Astrocyte of the cerebellum (primary cell): ENCODE results near the gene ANKS1B.

Experiments used
- DNase-seq: peaks from one replicate; pipeline ENCODE4 v3.0.0-alpha.2; 2011; ENCODE audit warnings: low read depth
- H3K4me3 ChIP-seq: 2 replicates; pipeline ENCODE4 v1.5.1; 2011; ENCODE audit warnings: mild to moderate bottlenecking, low read depth, low read length, moderate library complexity
- in situ Hi-C: cut with HindIII; loops from 2 replicates; pipeline ENCODE4 v1.10.0; 2017; ENCODE audit warnings: low sequenced_read_pairs
- TF ChIP-seq, protein P1 (sequence below): IDR thresholded peaks from 2 replicates; pipeline ENCODE4 v1.5.1; 2012; ENCODE audit warnings: low read length, low read depth, moderate library complexity, mild to moderate bottlenecking; ENCODE audit errors: missing control alignments

The ANKS1B gene

DNA sequence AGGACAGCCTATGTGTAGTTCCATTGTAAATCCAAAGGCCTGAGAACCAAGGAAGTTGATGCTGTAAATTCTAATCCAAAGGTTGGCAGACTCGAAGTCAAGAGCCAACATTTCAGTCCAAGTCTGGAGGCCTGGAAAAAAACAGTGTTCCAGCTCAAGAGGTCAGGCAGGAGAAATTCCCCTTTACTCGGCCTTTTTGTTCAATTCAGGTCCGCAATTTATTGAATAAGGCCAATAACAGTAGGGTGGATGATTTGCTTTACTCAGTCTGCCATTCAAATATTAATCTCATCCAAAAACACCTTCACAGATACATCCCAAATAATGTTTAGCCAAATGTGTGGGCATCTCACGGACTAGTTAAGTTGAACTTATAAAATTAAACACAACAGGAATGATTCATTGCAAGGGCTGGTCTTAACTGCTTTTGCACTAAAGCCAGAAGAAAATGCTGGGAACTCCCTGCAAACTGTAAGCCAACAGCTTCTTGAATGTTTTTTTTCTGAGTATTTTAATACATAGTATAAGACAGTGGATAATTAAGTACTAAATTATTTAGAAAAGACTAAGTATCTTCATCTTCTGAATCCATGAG is 534.6 kb downstream of the ANKS1B start:
- no peak for DNase-seq
- no peak overlapping the region for H3K4me3 ChIP-seq
- TF ChIP-seq, protein P1, sequence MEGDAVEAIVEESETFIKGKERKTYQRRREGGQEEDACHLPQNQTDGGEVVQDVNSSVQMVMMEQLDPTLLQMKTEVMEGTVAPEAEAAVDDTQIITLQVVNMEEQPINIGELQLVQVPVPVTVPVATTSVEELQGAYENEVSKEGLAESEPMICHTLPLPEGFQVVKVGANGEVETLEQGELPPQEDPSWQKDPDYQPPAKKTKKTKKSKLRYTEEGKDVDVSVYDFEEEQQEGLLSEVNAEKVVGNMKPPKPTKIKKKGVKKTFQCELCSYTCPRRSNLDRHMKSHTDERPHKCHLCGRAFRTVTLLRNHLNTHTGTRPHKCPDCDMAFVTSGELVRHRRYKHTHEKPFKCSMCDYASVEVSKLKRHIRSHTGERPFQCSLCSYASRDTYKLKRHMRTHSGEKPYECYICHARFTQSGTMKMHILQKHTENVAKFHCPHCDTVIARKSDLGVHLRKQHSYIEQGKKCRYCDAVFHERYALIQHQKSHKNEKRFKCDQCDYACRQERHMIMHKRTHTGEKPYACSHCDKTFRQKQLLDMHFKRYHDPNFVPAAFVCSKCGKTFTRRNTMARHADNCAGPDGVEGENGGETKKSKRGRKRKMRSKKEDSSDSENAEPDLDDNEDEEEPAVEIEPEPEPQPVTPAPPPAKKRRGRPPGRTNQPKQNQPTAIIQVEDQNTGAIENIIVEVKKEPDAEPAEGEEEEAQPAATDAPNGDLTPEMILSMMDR: no peak
- in situ Hi-C loops: no loop called here

DNA sequence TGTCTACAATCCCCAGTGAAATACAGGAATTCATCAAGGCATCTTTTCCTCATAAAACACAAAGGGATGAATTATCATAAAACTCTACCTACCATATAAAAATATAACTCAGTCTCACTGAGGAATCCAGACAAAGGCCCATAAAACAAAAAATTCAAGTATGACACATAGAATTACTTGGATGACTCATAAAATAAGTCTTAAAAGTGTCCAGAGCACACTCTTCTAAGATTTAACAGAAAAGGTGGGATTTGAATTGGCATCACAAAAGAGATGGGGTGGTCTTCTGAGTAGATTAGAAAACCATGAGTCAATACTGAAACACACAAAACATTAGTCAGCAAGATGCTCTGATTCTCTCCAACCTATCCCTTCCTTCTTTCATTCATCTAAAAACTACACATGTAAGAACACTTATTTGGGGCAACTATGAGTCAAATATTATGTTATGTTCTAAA is 539.8 kb downstream of the ANKS1B start:
- in situ Hi-C loops: no loop called here
- TF ChIP-seq, protein P1: no peak
- DNase-seq: no peak
- H3K4me3 ChIP-seq: no peak overlapping the region

DNA sequence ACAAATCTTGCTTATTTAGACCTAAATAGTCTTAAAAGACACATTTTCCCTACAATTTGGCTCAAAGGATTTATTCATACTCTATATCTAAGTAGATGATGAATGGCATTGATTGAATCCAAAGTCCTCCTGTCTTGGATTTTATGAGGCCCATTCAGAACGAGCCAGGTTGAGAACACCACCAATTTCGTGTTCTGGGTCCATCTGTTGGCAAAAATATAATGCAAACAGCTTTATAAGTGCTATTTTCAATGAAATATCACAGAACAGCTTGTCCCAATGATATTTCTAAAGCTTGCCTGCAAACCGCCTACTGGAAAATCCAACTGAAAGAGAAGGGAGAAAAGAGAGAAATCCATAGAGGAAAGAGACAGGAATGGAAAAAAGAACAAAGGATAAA is 542.0 kb downstream of the ANKS1B start:
- TF ChIP-seq, protein P1: no peak
- no peak overlapping the region for H3K4me3 ChIP-seq
- no peak for DNase-seq
- in situ Hi-C loops: no loop called here

DNA sequence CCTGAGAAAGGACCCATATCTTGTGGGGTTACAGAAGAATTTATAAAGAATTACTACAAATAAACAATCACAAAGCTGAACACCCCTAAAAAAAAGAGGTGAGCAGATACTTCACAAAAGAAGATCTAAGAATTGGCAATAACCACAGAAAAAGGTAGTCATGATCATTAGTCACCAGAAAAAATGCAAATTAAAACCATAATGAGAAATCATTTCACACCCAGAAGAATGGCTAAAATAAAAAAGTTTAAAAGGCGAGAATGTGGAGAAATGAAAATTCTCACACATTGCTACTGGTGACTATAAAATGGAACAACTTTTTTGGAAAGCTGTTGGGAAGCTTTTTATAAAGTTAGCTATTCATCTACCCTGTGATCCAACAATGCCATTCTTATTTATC is 545.3 kb downstream of the ANKS1B start:
- DNase-seq: no peak
- no peak overlapping the region for H3K4me3 ChIP-seq
- in situ Hi-C loops: no loop called here
- TF ChIP-seq, protein P1: no peak

DNA sequence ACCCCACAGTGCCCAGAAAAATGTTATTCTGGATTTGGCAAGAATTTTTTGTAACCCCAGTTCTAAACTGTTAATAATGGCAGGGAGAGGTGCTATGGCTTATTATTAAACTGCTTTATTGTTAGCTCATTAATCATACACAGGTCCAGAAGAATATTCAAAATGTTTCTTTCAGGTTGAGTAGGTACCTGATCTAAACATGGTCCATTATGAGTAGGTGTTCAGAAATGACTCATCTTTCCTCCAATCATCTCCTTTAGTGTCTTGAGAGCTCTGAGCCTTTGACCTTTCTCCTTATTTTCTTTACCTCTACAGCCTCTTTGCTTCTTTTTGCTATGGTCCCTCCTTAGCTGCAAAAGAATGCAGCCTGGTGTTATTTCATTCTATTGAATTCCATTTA is 548.2 kb downstream of the ANKS1B start:
- TF ChIP-seq, protein P1: no peak
- in situ Hi-C loops: no loop called here
- no peak for DNase-seq
- no peak overlapping the region for H3K4me3 ChIP-seq

DNA sequence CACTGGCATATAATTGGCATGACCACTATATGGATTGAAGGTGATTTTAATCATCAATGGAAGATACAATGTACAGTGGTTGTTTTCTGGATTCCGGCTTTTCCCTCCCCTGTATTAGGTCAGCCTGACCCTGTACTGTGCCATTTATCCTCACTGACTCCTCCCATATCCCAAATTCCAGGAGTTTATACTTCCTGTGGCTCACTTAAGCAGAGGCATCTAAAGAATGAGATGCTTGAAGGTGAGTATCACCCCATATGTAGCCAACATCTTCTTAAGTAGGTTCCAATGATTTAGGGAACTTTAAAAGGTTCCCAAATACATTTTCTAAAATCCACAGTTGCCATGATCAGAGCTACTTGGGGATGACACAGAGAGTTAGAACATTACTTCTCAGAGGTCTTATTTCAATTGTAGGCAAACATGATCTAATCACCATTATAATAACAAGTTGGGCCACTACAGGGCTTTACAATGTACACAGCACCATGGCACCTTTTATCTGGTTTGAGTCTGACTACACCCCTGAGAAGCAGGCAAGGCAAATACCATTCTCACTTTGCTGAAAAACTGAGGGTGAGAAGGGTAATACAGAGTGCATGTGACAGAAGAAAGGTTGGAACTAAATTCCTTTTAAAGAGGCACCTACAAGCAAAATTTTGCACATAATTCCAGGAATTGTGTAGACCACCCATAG is 549.5 kb downstream of the ANKS1B start:
- TF ChIP-seq, protein P1: no peak
- in situ Hi-C loops: no loop called here
- DNase-seq: no peak
- no peak overlapping the region for H3K4me3 ChIP-seq
